Erythroblast (primary cell): ENCODE results near the gene PRDM8.

Source experiments
- GATA1 ChIP-seq: IDR thresholded peaks from 2 replicates; pipeline ENCODE4 v1.6.1; 2011; ENCODE audit warnings: low read depth, mild to moderate bottlenecking, control low read depth, low read length, moderate library complexity
- POLR2A ChIP-seq: IDR thresholded peaks from 2 replicates; pipeline ENCODE4 v1.6.1; 2011; ENCODE audit warnings: mild to moderate bottlenecking, low read length

DNA sequence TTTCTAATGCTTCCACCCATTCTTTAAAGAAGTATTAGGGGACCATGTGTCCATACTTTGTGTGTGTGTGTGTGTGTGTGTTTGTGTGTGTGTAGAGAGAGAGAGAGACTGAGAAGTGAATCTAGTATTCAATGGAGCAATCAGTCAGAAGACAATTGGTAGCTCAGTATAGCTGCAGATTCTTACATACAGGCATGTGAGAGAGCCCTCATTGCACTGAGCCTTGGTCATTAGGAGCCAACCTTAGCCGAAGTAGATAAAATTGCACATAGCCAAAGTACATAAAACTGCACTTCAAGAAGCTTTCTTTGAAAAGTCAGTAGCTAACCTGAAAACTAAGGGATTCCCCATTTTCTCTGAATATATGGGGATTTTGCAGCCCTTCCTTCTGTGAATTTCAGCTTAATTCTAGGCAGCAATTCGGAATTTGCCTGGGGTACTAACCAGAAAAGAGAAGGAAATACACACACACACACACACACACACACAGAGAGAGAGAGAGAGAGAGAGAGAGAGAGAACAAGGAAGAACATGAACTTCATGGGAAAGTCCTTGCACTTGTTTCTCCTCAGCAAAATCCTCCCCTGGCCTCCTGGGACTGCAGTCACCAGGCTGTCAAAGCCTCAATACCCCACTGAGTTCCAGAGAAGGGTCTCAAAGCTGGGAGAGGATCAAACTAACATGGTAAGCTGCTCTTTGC lies 1.7 kb upstream of the PRDM8 start:
- TF ChIP-seq POLR2A (no peak), GATA1 (no peak)
